ENCODE data around the gene RALGAPA2. TPM values are rescaled to one million over a fixed set of nuclear protein-coding genes. Genes with fewer than 3 reads are reported as not detected.

The RALGAPA2 gene
- total and polyA plus RNA-seq, 2 of the 13 experiments (the other 11 are each of a cell fraction or from before 2014, with no cell fraction given) = 13.8 to 17.7 TPM

- TF ChIP-seq ZNF503 (CRISPR knock-in tag; IDR thresholded peaks at IDR 0.05) = no peak
- TF ChIP-seq ARNT2 (CRISPR knock-in tag; IDR thresholded peaks at IDR 0.05; ENCODE audit: low read depth) = no peak
- no peak for TF ChIP-seq PRDM15 (CRISPR knock-in tag; IDR thresholded peaks at IDR 0.05)
- TF ChIP-seq SNAI1 (CRISPR knock-in tag; IDR thresholded peaks at IDR 0.05; ENCODE audit: borderline replicate concordance) = no peak
- TF ChIP-seq MED13 (CRISPR knock-in tag; IDR thresholded peaks at IDR 0.05) = peak; percentile 53; the same call in 1 of the 2 replicates
- TF ChIP-seq DPF2 (CRISPR knock-in tag; IDR thresholded peaks at IDR 0.05; ENCODE audit: borderline replicate concordance, low read depth) = no peak
- no peak for TF ChIP-seq MXD3 (CRISPR knock-in tag; IDR thresholded peaks at IDR 0.05)
- no peak for TF ChIP-seq CHD2 (IDR thresholded peaks at IDR 0.05; ENCODE audit: low read depth, low read length)
- no peak for TF ChIP-seq PLRG1 (conservative IDR thresholded peaks at IDR 0.05)
- no peak for TF ChIP-seq ZKSCAN1 (IDR thresholded peaks at IDR 0.05; ENCODE audit: low read length)
- no peak; the same call in 1 of the 2 replicates for TF ChIP-seq THAP7 (CRISPR knock-in tag; IDR thresholded peaks at IDR 0.05)
- TF ChIP-seq ZNF879 (CRISPR knock-in tag; IDR thresholded peaks at IDR 0.05) = no peak
- no peak for TF ChIP-seq SAFB2 (CRISPR knock-in tag; IDR thresholded peaks at IDR 0.05; ENCODE audit: borderline replicate concordance, low read depth)
- TF ChIP-seq ZNF276 (CRISPR knock-in tag; IDR thresholded peaks at IDR 0.05; ENCODE audit: low read depth) = no peak
- no peak for TF ChIP-seq ZMAT5 (CRISPR knock-in tag; IDR thresholded peaks at IDR 0.05; ENCODE audit: borderline replicate concordance, low read depth)
- no peak for TF ChIP-seq XBP1 (CRISPR knock-in tag; IDR thresholded peaks at IDR 0.05)
- no peak for TF ChIP-seq SETDB1 (CRISPR knock-in tag; IDR thresholded peaks at IDR 0.05; ENCODE audit: borderline replicate concordance)
- TF ChIP-seq REL (CRISPR knock-in tag; conservative IDR thresholded peaks at IDR 0.05) = no peak; the same call in 1 of the 2 replicates
- TF ChIP-seq ZNF563 (CRISPR knock-in tag; IDR thresholded peaks at IDR 0.05) = 0 out of 2 replicates have a peak, but pooled peaks have one; percentile 52
Observed at GRCh38 chr20:20713244-20713765, 861 bp upstream of the RALGAPA2 start (continued).

Measured in HepG2 (cell line).